Measurements from ENCODE around the gene NAT16.
"Not testable (repeated sequence)": the region's sequence is repeated elsewhere in the genome, so short reads cannot be mapped to it uniquely, and the experiment has no call there.

Gene NAT16

DNA sequence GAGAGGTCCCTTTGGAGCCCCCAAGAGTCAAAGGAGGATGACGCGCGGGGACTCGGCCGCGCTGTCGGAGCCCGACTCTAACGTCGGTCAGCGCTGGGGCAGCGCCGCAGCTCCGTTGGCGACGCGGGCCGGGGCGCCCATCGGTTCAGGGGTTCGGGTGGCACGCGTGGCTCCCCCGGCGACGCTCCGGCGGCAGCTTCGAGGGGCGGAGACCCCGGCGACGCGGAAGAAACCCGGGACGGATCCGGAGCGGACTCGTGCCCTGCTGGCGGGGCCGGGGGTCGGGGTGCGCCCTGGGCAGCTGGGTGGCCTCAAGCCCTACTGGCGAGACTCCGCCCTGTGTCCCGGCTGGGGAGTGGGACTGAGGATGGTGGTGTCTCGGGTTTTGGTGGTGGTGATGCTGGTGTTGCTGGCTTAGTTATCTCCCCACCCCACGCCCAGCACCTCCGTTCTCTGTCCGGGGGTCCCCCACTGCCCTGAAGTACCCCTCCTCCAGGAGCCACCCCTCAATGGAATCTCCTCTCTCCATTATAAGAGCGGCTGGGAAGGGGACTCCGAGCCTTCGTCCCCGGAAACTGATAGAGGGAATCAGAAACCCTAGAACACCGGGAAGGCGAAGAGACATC lies at the start of gene NAT16:
Gene NAT16 (minus strand): TSS at position 164 of the 626 bp plus-strand sequence. CDS start 5,486 bp downstream, outside the sequence.
- no peak for DNase-seq

- no peak for DNase-seq
Measured at GRCh38 chr7:101226721-101227120, 46.6 kb upstream of the NAT16 start.

- no peak for DNase-seq
Measured at GRCh38 chr7:101225650-101226049, 45.6 kb upstream of the NAT16 start.

DNA sequence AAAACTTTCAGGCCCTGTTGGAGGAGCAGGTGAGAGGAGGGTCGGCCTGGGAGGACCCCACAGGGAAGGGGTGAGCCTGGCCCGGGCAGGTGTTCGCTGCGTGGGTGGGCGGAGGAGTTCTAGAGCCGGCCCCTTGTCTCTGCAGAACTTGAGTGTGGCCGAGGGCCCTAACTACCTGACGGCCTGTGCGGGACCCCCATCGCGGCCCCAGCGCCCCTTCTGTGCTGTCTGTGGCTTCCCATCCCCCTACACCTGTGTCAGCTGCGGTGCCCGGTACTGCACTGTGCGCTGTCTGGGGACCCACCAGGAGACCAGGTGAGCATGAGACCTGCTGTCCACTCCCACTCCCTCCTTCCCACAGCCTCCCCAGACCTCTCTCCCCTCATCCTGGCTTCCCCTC lies 43.4 kb upstream of the NAT16 start:
- DNase-seq, result no peak

DNA sequence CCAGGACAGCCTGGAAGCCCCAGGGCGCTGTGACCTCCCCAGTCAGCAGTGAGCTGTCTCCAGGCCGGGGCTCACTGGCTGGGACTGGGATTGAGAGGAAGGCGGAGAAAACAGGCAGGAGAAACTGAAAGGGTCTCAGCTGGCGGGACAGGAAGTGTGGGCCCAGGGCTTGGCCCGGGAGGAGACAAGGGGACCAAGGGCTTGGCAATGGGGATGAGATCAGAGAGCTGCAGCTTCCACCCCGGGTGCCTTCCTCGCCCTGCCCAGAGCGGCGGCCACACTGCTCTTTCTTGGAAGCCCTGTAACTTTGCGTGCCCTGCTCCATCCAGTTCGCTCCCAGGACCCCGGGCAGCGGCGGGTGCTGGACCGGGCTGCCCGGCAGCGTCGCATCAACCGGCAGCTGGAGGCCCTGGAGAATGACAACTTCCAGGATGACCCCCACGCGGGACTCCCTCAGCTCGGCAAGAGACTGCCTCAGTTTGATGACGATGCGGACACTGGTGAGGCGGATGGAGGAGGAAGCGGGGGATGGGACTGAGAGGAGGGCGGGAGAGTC lies 42.3 kb upstream of the NAT16 start:
- no peak for DNase-seq

- no peak for DNase-seq
Measured at GRCh38 chr7:101220295-101220694, 40.2 kb upstream of the NAT16 start.

- no peak for DNase-seq
Measured at GRCh38 chr7:101218236-101219125, 38.4 kb upstream of the NAT16 start.

DNA sequence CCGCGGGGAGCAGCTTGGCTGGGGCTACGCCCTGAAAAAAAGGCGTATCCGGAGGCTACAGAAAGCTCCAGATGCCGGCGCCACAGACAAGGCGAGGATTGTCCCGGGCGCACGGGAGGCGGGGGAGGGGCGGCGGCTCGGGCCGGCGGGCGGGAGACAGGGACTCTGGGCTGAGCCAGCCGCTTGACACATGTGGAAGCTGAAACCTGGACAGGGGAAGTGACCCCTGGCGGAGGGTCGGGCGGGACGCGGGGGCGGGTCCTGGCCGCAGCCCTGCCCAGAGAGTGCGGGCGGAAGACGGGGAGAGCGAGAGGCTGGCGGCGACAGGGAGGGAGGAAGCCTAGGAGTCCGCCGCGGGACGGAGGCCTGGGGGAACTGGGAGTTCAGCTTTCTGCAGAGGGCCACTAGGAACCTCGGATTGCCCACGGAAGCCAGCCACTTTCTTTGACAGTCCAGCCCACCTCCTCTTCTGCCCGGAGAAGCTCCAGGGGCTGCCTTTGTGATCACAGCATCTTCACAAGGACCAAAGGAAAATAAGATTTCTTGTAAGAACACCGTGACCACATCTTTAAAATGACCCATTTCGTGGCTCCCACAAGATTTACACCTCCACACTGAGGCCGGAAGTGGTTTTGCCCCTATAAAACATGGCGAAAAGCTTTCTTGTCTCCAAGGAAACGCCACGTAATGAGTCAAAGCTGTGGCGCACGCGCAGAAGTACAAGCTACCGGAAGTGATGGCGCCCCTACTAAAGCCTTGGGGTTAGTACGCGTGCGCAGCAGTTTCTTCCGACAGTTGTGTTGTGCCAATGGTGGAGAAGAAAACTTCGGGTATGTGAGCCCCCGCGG lies 37.5 kb upstream of the NAT16 start, which contains the start of the genes PLOD3 and ZNHIT1:
Gene PLOD3 (minus strand): TSS at position 194 of the 848 bp plus-strand sequence. CDS start 307 bp downstream, outside the sequence.
Gene ZNHIT1 (plus strand): TSS at position 778 of the 848 bp plus-strand sequence. CDS start 31 bp downstream, at position 809.
- DNase-seq, result peak; percentile 96 to 97

GRCh38 chr7:101216860-101217387 lies 36.8 kb upstream of the NAT16 start:
- no peak for DNase-seq

DNA sequence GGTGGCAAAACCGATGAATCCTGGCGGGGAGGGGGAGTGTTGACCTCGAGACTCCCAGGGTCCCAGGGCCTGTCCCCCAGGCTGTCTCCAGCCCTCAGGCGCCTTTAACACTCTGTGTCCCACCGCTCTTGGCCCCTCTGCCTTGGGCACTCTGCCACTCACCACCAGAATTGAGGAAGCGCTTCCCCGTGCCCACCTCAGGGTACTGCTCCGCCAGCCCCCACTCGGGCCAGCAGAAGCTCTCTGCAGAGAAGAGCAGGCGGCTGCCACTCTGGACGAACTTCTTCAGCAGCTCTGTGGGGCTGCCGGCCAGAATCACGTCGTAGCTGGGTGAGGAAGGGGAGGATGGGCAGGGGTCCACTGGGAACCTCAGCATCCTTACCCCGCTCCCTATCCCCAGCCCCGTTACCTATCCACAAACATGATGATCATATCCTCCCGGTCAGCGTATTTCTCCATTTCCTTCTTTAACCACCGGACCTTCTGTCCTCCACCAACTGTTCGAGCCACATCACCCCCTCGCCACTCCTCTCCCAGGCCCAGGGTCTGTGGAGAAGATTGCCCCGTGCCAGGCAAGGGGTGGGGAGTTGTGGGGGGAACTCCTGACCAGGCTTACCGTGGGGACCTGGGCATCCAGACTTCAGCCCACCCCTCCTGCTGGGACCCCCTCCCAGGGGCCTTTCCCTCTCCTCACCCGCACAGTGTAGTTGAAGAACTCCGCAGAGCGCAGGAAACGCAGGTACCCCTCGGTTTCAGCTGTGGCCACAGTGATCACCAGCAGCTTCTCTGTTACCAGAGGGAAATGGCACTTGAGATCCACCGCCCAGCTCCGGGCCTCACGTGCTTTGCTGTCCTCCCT lies 36.1 kb upstream of the NAT16 start:
- DNase-seq, result no peak

GRCh38 chr7:101212014-101212413 lies 31.9 kb upstream of the NAT16 start:
- no peak for DNase-seq

DNA sequence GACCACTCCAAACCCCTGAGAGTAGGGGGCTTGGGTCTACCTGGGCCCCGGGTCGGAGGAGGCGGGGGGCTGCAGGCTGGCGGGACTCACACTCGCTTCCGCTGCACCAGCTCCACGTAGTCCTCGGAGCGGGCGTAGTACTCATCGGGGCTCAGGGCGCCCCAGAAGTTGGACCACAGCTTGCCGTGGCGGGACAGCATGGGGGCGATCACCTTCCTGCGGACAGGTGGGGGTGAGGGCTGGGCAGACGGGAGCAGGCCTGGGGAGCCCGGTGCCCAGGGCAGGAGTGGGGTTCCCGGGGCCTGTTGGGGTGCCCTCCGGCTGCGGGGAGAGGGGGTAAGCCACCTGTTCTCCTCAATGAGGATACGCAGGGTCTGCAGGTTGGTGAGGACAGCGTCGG lies 31.4 kb upstream of the NAT16 start:
- no peak for DNase-seq

DNA sequence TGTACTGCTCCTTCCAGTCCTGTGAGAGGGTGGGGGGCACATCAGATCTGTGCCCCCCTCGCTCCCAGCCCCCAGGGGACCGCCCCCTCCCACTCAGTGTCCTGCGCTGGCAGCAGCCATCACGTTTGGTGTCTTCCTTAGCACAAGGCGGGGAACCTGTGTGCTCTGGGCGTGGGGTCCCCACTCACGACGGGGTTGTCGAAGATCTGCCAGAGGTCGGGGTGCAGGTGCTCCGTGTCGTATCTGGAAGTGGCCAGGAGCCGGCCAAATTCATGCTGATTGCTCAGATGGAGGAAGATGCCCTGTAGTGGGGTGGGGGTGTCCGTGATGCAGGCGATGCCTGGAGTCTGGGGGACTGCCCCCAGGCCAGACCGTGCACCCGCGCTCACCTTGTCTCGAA lies 30.1 kb upstream of the NAT16 start:
- no peak for DNase-seq

DNA sequence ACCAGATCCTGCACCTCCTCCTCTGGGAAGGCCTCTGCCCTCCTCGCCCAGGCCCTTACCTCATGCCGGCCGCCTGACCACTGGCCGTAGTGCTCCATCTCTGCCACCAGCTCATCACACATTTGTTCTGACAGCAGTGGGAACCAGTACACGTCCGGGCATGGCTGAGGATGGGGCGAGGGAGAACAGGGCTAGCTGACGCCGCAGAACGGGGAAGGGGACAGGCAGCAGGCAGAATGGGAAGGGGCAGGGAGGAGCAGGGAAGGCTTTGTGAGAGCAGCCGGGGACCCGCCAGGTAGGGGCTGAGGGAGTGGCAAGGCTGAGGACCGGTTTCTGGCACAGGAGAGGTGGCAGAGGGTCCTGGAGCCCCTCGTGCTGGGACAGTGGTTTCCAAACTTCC lies 28.7 kb upstream of the NAT16 start:
- DNase-seq, result no peak

DNA sequence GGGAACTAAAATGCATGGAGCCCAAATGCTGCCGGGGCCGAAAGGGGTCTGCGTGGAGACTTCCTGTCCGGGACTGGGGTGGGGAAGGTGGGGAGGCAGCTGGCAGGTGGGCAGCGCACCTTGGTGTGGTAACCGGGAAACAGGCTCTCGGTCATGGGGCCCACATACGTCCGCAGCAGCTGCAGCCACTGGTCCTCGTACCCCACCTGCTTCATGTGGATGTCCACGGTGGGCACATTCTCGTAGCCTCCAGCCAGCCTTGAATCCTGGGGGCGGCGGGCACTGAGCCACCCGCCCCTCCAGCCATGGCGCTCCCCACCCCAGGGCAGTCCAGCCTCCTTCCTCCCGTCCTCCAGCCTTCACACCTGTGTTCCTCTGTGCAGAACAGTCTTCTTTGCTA lies 27.4 kb upstream of the NAT16 start:
- DNase-seq, result no peak

DNA sequence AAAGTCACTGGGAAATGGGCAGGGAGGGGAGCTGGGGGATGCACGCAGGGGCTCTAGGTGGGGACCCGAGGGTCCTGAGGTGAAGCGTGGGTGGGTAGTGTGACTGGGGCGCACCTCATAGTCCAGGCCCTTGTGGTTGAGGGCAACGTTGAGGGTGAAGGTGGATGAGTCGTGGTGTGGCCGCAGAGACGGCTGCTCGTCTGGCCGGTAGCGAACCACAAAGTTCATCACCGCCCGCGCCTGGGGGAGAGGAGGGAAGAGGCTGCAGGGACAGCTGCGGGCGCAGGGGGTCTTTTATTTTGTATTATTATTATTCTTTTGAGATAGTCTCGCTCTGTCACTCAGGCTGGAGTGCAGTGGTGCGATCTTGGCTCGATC lies 26.6 kb upstream of the NAT16 start:
- no peak for DNase-seq

DNA sequence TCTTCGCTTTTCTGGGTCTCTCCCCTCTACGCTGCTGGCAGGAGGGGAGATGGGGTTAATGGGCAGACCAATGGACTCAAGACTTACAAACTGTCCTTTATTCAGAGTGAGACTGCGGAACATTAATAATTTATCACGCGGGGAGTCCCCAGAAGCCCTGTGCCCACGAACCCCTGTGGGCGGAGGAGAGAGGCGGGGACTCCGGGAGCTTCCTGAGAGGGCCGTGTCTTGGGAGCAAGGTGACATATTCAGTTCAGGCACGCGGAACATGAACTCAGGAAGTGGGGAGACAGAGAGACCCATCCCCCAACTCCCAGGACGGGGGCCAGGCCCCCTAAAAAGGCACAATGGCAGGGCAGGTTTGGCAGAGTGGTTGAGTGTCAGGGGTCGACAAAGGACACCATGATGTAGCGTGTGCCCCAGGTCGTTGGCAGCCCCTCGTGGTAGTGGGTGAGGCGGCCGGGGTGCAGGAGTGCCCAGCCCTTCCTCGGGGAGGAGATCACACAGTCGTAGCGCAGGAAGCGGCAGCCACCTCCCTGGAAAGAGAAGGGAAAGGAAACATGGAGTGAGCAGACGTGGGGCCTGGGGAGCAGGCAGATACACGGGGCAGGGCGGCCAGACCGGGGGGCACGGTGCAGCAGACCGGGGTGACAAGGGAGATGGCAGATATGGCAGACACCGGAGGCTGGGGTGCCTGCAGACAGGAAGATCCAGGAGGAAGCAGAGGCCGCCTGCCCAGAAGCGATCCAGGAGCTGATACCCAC lies 26.0 kb upstream of the NAT16 start:
- no peak for DNase-seq

DNA sequence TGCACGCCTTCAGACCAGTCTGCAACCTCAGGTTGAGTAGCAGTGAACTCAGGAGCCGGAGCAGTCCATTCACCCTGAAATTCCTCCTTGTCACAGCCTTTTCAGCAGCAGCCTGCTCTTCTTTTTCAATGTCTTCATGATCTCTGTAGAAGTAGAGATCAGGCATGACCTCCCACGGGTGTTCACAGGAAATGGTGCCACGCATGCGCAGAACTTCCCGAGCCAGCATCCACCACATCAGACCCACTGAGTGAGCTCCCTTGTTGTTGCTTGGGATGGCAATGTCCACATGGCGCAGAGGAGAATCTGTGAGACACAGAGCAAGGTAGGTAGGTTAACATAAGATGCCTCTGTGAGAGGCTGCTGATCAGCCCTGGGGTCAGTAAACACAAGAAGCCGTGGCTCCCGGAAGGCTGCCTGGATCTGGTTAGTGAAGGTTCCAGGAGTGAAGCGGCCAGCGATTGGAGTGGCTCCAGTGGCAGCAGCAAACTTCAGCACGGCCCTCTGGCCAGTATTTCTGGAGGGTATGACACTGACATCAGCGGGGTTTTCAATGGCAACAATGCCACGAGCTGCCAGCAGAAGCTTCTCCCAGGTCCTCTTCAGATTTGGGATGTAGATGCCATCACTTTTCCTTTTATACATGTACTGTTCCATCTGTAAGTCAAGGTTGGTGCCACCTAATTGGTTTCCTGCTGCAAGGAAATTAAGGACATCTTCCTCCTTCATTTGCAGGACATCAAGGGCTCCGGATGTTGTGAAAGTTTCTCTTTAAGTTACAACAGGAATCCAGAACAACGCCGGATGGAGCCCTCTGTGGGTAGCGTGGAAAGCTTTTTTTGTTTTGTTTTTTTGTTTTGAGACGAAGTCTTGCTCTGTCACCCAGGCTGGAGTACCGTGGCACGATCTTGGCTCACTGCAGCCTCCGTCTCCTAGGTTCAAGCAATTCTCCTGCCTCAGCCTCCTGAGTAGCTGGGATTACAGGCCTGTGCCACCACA lies 23.9 kb upstream of the NAT16 start:
- DNase-seq, result not testable (repeated sequence)

DNA sequence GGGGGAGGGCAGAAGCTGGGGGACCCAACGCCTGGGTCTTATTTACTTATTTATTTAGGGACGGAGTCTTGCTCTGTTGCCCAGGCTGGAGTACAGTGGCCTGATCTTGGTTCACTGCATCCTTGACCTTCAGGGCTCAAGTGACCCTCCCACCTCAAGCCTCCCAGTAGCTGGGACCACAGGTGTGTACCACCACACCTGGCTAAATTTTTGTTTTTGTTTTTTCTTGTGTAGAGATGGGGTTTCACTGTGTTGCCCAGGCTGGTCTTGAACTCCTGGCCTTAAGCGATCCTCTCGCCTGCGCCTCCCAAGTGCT lies 22.5 kb upstream of the NAT16 start:
- DNase-seq, result no peak
